Epithelial cell of esophagus (primary cell): Measurements from ENCODE around the gene IL1RAPL2.

Source experiments
- DNase-seq: peaks from one replicate; pipeline ENCODE4 v3.0.0; 2010; ENCODE audit warnings: low read depth
- H3K4me3 ChIP-seq: 2 replicates; pipeline ENCODE4 v1.5.1; 2011; ENCODE audit warnings: mild to moderate bottlenecking, low read length, control low read depth
- CTCF ChIP-seq: IDR thresholded peaks from 2 replicates; pipeline ENCODE4 v1.5.1; 2011; ENCODE audit warnings: low read depth, mild to moderate bottlenecking, low read length, control low read depth, inconsistent platforms; ENCODE audit not compliant: insufficient read depth; ENCODE audit errors: missing control alignments

IL1RAPL2 gene

GRCh38 chrX:104647084-104647483 is 81.1 kb downstream of the IL1RAPL2 start:
- no peak for TF ChIP-seq CTCF
- DNase-seq: no peak
- H3K4me3 ChIP-seq: no peak overlapping the region

GRCh38 chrX:104659005-104659744 is 93.2 kb downstream of the IL1RAPL2 start:
- no peak for TF ChIP-seq CTCF
- peak; percentile 49 for DNase-seq
- no peak overlapping the region for H3K4me3 ChIP-seq

- no peak for TF ChIP-seq CTCF
- no peak overlapping the region for H3K4me3 ChIP-seq
Observed at GRCh38 chrX:104660092-104660491, 94.1 kb downstream of the IL1RAPL2 start.

GRCh38 chrX:104662694-104663093 is 96.7 kb downstream of the IL1RAPL2 start:
- DNase-seq: no peak
- no peak for TF ChIP-seq CTCF
- H3K4me3 ChIP-seq: no peak overlapping the region

More at GRCh38 chrX:104660092-104660491, 94.1 kb downstream of the IL1RAPL2 start:
- peak; percentile 58 for DNase-seq

GRCh38 chrX:104665691-104666090 is 99.7 kb downstream of the IL1RAPL2 start:
- no peak overlapping the region for H3K4me3 ChIP-seq
- no peak for TF ChIP-seq CTCF

GRCh38 chrX:104668550-104668949 is 102.6 kb downstream of the IL1RAPL2 start:
- no peak overlapping the region for H3K4me3 ChIP-seq
- peak; percentile 32 for DNase-seq
- peak; percentile 34 for TF ChIP-seq CTCF

More at GRCh38 chrX:104665691-104666090, 99.7 kb downstream of the IL1RAPL2 start:
- DNase-seq: no peak

- DNase-seq: no peak
- no peak for TF ChIP-seq CTCF
- no peak overlapping the region for H3K4me3 ChIP-seq
Observed at GRCh38 chrX:104669063-104669462, 103.1 kb downstream of the IL1RAPL2 start.
